Measurements from ENCODE around the gene RPL18A. TPM values are rescaled to one million over a fixed set of nuclear protein-coding genes. Genes with fewer than 3 reads are reported as not detected.

Gene RPL18A
- total RNA-seq, 1 experiment from 2014 or later, result 2,837 TPM

DNA sequence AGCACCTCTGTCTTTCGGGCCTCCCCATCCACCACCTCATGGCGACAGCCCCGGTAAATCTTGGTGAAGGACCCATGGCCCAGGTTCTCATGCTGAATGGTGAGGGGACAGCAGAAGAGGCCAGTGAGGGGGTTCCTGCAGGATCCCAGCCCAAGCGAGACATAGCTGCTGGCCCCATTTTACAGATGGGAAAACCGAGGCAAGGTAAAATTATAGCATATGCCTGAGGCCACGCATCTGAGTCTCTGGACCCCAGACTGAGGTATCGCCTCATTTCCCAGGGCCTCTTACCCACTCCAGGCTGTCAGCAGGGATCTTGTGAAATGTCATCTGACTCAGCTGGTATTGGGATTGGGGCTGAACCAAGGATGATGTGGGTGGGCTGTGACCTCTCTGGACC lies 21.7 kb upstream of the RPL18A start:
- Histone ChIP-seq H2BK15ac (ENCODE audit: low read depth, low read length) (no peak overlapping the region), H4K5ac (ENCODE audit: insufficient read length, low read depth, low read length) (no peak overlapping the region), H3K4me2 (ENCODE audit: insufficient read depth, insufficient read length, low read length) (no peak overlapping the region), H3K23me2 (ENCODE audit: insufficient read length, low read depth, low read length, poor library complexity, severe bottlenecking) (peaks cover 9% of the 10 kb centered on the region), H2BK12ac (ENCODE audit: insufficient read length, low read depth, low read length) (no peak overlapping the region), H3K14ac (ENCODE audit: insufficient read depth, low read length) (no peak overlapping the region), H4K91ac (ENCODE audit: insufficient read length, low read depth, low read length) (no peak overlapping the region), H4K20me1 (ENCODE audit: control insufficient read depth, insufficient read depth, insufficient read length) (no peaks in the 10 kb centered on the region), H2AK5ac (ENCODE audit: insufficient read length, low read length) (no peak overlapping the region), H3K79me1 (ENCODE audit: insufficient read depth, low read depth, low read length, poor library complexity, severe bottlenecking) (no peaks in the 10 kb centered on the region), H3K27me3 (ENCODE audit: insufficient read depth, low read length) (no peaks in the 10 kb centered on the region), H3K4ac (ENCODE audit: low read depth, low read length) (no peak overlapping the region), H3K9ac (ENCODE audit: extremely low read depth, insufficient read length, low read length) (no peak overlapping the region), H3K9me3 (ENCODE audit: control insufficient read depth, low read depth, low read length) (no peaks in the 10 kb centered on the region), H3K79me2 (ENCODE audit: insufficient read depth, low read length) (no peaks in the 10 kb centered on the region), H2AFZ (ENCODE audit: low read length) (no peak overlapping the region), H2BK120ac (ENCODE audit: low read depth, low read length, poor library complexity, severe bottlenecking) (no peak overlapping the region), H4K8ac (replicated peaks; ENCODE audit: insufficient read length, low read depth, low read length) (no peak overlapping the region), H3T11ph (ENCODE audit: low read length) (no peak overlapping the region), H3K56ac (ENCODE audit: insufficient read length, low read depth, low read length) (no peak overlapping the region), H3K4me1 (ENCODE audit: insufficient read depth, low read length) (no peaks in the 10 kb centered on the region; the same call in 1 of the 2 replicates), H2BK5ac (ENCODE audit: insufficient read length, low read length) (no peak overlapping the region), H2BK20ac (ENCODE audit: low read depth, low read length, poor library complexity, severe bottlenecking) (no peak overlapping the region), H3K27ac (ENCODE audit: insufficient read length, low read depth, low read length) (no peak overlapping the region), H3K23ac (ENCODE audit: insufficient read length, low read depth, low read length) (no peak overlapping the region), H3K18ac (ENCODE audit: insufficient read length, low read depth, low read length) (no peak overlapping the region)
- WGBS (ENCODE audit: extremely low coverage, insufficient read length, low lambda C conversion rate), result no CpG with 5 or more reads among the region's 7 CpGs
- Mint-ChIP-seq H3K36me3 (ENCODE audit: insufficient read depth in 1 of 3, low read depth in 3 of 3) (no peaks in the 10 kb centered on the region), H3K4me3 (no peak overlapping the region), H3K27me3 (ENCODE audit: low read depth) (peaks cover 39% of the 10 kb centered on the region), H3K27ac (no peak overlapping the region; a peak in 1 of 7 replicates), H3K4me1 (peaks cover 27 to 30% of the 10 kb centered on the region in 2 experiments), H3K9me3 (no peaks in the 10 kb centered on the region; a peak in 1 of 5 replicates)
- DNase-seq, result no peak
- TF ChIP-seq, protein P1, sequence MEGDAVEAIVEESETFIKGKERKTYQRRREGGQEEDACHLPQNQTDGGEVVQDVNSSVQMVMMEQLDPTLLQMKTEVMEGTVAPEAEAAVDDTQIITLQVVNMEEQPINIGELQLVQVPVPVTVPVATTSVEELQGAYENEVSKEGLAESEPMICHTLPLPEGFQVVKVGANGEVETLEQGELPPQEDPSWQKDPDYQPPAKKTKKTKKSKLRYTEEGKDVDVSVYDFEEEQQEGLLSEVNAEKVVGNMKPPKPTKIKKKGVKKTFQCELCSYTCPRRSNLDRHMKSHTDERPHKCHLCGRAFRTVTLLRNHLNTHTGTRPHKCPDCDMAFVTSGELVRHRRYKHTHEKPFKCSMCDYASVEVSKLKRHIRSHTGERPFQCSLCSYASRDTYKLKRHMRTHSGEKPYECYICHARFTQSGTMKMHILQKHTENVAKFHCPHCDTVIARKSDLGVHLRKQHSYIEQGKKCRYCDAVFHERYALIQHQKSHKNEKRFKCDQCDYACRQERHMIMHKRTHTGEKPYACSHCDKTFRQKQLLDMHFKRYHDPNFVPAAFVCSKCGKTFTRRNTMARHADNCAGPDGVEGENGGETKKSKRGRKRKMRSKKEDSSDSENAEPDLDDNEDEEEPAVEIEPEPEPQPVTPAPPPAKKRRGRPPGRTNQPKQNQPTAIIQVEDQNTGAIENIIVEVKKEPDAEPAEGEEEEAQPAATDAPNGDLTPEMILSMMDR (conservative IDR thresholded peaks at IDR 0.05), result no peak

Measured in H9 (cell line).